K562 (cell line): Measurements from ENCODE around the gene TRMT112. TPM values are rescaled to one million over a fixed set of nuclear protein-coding genes. Genes with fewer than 3 reads are reported as not detected.

Experiments used
- ATAC-seq: fragments of 200-7000 bp; cut with Tn5 transposase; 3 replicates; pipeline ENCODE4 v1.9.1; 2020; ENCODE audit warnings: moderate library complexity
- BruUV-seq: library from RNA; stranded (reverse); fragments of 400-500 nt; replicated peaks from 2 replicates; lab custom pipeline; 2021; lab: Mats Ljungman, UMichigan
- CTCF ChIA-PET: fragments of 300-600 bp; formaldehyde crosslinking; extraction: SDS; loops from one replicate; lab custom pipeline; 2021; ENCODE audit warnings: low intra/inter-chr PET ratio; lab: Yijun Ruan, JAX
- POLR2A ChIA-PET: fragments of 300-600, 350-650 bp; sonication (Branson Sonifier 250); formaldehyde crosslinking; extraction: SDS; loops from one replicate; lab custom pipeline; 2021; ENCODE audit warnings: antibody characterized with exemption, inconsistent platforms; lab: Yijun Ruan, JAX
- DNase-seq, 4 experiments: peaks; one replicate each; pipeline versions ENCODE4 v3.0.0 to v3.0.0-alpha.2; 2011 to 2018; ENCODE audit warnings: low spot score in 3 of 4, mixed read lengths in 3 of 4; ENCODE audit errors: extremely low read depth in 1 of 4
- FAIRE-seq: peaks from 2 replicates; lab custom pipeline; 2011; peaks lifted over from hg19 to GRCh38; lab: Jason Lieb, UNC
- H2AFZ ChIP-seq: 2 replicates; pipeline ENCODE4 v1.6.0; 2011; ENCODE audit warnings: low read depth, low read length, control low read depth, inconsistent platforms
- H3K27ac ChIP-seq: fragments of 200-600 bp; 3 replicates; pipeline ENCODE4 v1.8.0; 2011; ENCODE audit warnings: low read depth, mild to moderate bottlenecking, control low read depth, inconsistent platforms, low read length, moderate library complexity, mixed read lengths; ENCODE audit errors: extremely low read depth
- H3K27me3 ChIP-seq, 2 experiments: fragments of 300-600 bp in 1 of 2; 2 replicates in 1 of 2; 3 replicates in 1 of 2; pipeline versions ENCODE4 v1.6.0 to v1.8.0; 2011; ENCODE audit warnings: inconsistent platforms in 2 of 2, low read length in 2 of 2, mild to moderate bottlenecking in 1 of 2, mixed read lengths in 1 of 2, moderate library complexity in 1 of 2; ENCODE audit not compliant: control insufficient read depth in 2 of 2, insufficient read depth in 2 of 2
- H3K36me3 ChIP-seq: fragments of 300-600 bp; 3 replicates; pipeline ENCODE4 v1.8.0; 2011; ENCODE audit warnings: mild to moderate bottlenecking, low read length, inconsistent platforms; ENCODE audit not compliant: control insufficient read depth, insufficient read depth
- H3K4me1 ChIP-seq, 2 experiments: fragments of 200-600 bp in 1 of 2; replicated peaks in 1 of 2; 2 replicates in 1 of 2; 3 replicates in 1 of 2; pipeline versions ENCODE4 v1.5.1 to v1.8.0; 2011; ENCODE audit warnings: inconsistent platforms in 2 of 2, low read length in 2 of 2, mild to moderate bottlenecking in 1 of 2, mixed read lengths in 1 of 2, moderate library complexity in 1 of 2; ENCODE audit not compliant: control insufficient read depth in 2 of 2, insufficient read depth in 2 of 2
- H3K4me2 ChIP-seq: 2 replicates; pipeline ENCODE4 v1.6.1; 2011; ENCODE audit warnings: low read length, control low read depth, inconsistent platforms, mixed read lengths; ENCODE audit not compliant: insufficient read depth
- H3K4me3 ChIP-seq: fragments of 200-600 bp; sonication (generic), shearing (Covaris generic); 2 replicates; pipeline ENCODE4 v1.5.1; 2016; ENCODE audit warnings: control low read depth, inconsistent platforms
- H3K79me2 ChIP-seq: fragments of 200-600 bp; 3 replicates; pipeline ENCODE4 v1.8.0; 2011; ENCODE audit warnings: low read length, inconsistent platforms; ENCODE audit not compliant: control insufficient read depth, insufficient read depth
- H3K9ac ChIP-seq, 2 experiments: 2 replicates each; pipeline versions ENCODE4 v1.6.0 to v1.6.1; 2011; ENCODE audit warnings: low read depth in 2 of 2, low read length in 2 of 2, control low read depth in 1 of 2, inconsistent platforms in 1 of 2, mild to moderate bottlenecking in 1 of 2, mixed read lengths in 1 of 2; ENCODE audit not compliant: insufficient read depth in 1 of 2
- H3K9me1 ChIP-seq: one replicate; pipeline ENCODE4 v1.6.0; 2011; ENCODE audit warnings: inconsistent platforms, mild to moderate bottlenecking, low read length, moderate library complexity; ENCODE audit not compliant: control insufficient read depth, insufficient read depth
- H3K9me3 ChIP-seq: replicated peaks from 2 replicates; pipeline ENCODE4 v1.5.1; 2011; ENCODE audit warnings: low read depth, low read length, inconsistent platforms; ENCODE audit not compliant: control insufficient read depth, insufficient read depth
- H4K20me1 ChIP-seq: replicated peaks from 2 replicates; pipeline ENCODE4 v1.6.1; 2011; ENCODE audit warnings: low read length, inconsistent platforms, mixed read lengths; ENCODE audit not compliant: control insufficient read depth, insufficient read depth
- FIP1L1 ChIP-seq: fragments of 200-400 bp; formaldehyde crosslinking; IDR thresholded peaks from 2 replicates; pipeline ENCODE4 v1.6.1; 2018; ENCODE audit warnings: mild to moderate bottlenecking, low read depth, low read length; ENCODE audit not compliant: poor library complexity, severe bottlenecking
- FOXK1 ChIP-seq: sonication (generic); formaldehyde crosslinking; IDR thresholded peaks from 2 replicates; pipeline ENCODE4 v1.8.0; 2022; ENCODE audit warnings: missing genetic modification reagents, mild to moderate bottlenecking, borderline replicate concordance
- GTF2A2 ChIP-seq: IDR thresholded peaks from 2 replicates; pipeline ENCODE4 v1.6.1; 2016; ENCODE audit warnings: mild to moderate bottlenecking, missing genetic modification characterization, missing compliant biosample characterization
- MEIS2 ChIP-seq: fragments of 450-650 bp; IDR thresholded peaks from 2 replicates; pipeline ENCODE4 v1.6.1; 2014; ENCODE audit warnings: mild to moderate bottlenecking; ENCODE audit not compliant: partially characterized antibody
- PHB2 ChIP-seq: fragments of 450-650 bp; IDR thresholded peaks from 2 replicates; pipeline ENCODE4 v1.6.1; 2017; ENCODE audit warnings: low read depth
- RAD51 ChIP-seq: fragments of 450-650 bp; IDR thresholded peaks from 2 replicates; pipeline ENCODE4 v1.7.1; 2016; ENCODE audit warnings: low read depth, mild to moderate bottlenecking, borderline replicate concordance
- SNIP1 ChIP-seq: fragments of 450-650 bp; IDR thresholded peaks from 2 replicates; pipeline ENCODE4 v1.7.1; 2017; ENCODE audit warnings: low read depth, mild to moderate bottlenecking
- TAF15 ChIP-seq: fragments of 200-400 bp; formaldehyde crosslinking; IDR thresholded peaks from 2 replicates; pipeline ENCODE4 v1.6.1; 2017; ENCODE audit warnings: mild to moderate bottlenecking, low read depth, low read length, moderate library complexity
- ZNF444 ChIP-seq: fragments of 250-450 bp; sonication (Bioruptor Pico); IDR thresholded peaks from 2 replicates; pipeline ENCODE4 v1.4.0; 2020; ENCODE audit warnings: mild to moderate bottlenecking, moderate library complexity
- ZNF780A ChIP-seq: fragments of 250-450 bp; sonication (Bioruptor Pico); IDR thresholded peaks from 2 replicates; pipeline ENCODE4 v1.5.0; 2021; ENCODE audit warnings: mild to moderate bottlenecking
- WGBS: fragments of 100-300 bp; shearing (Covaris generic); methylation state at CpG from one replicate; pipeline ENCODE4 v1.1.6; 2016; ENCODE audit warnings: low coverage, mixed read lengths; ENCODE audit not compliant: insufficient coverage; ENCODE audit errors: missing lambda C conversion rate; 5-methylcytosine and 5-hydroxymethylcytosine counted together
- in situ Hi-C: fragments of 300-500 bp; cut with MboI; formaldehyde crosslinking; loops from 4 replicates; pipeline ENCODE4 v1.15.0; 2018; ENCODE audit warnings: inconsistent platforms, mixed read lengths
- intact Hi-C: fragments of 100-400 bp; cut with micrococcal nuclease; formaldehyde crosslinking; loops from 2 replicates; pipeline ENCODE4 v1.14.2; 2022
- polyA plus RNA-seq, 8 experiments: library from polyadenylated mRNA; depleted of rRNA in 4 of 8; stranded (reverse) in 5 of 8; unstranded in 3 of 8; fragments of >200 nt; fragmentation: Nextera tagmentation in 2 of 8; fragmentation: Illumina TruSeq in 1 of 8; extraction: Ambion mirVana in 2 of 8; extraction: Trizol in 1 of 8; gene quantifications; 2 replicates each; pipeline versions ENCODE4 v1.2.1 to v1.2.3, GENCODE V29; 2011 to 2014; ENCODE audit warnings: inconsistent platforms in 1 of 8, missing spikeins in 1 of 8
- total RNA-seq, 7 experiments: library from RNA; depleted of rRNA in 6 of 7; stranded (reverse); fragments of >200 nt in 6 of 7; fragmentation: Illumina TruSeq in 2 of 7; extraction: Trizol in 2 of 7; gene quantifications; 2 replicates each; pipeline versions ENCODE4 v1.2.1 to v1.2.3, GENCODE V29; 2011 to 2021; ENCODE audit warnings: low replicate concordance in 1 of 7
- TF ChIP-seq, protein P1 (sequence below): fragments of 250-450 bp; sonication (Bioruptor Pico); IDR thresholded peaks from 2 replicates; pipeline ENCODE4 v1.8.0; 2021; ENCODE audit warnings: borderline replicate concordance, mild to moderate bottlenecking, moderate library complexity; ENCODE audit not compliant: poor library complexity, severe bottlenecking
- TF ChIP-seq, protein P2 (sequence below): fragments of 250-450 bp; sonication (Bioruptor Pico); IDR thresholded peaks from 2 replicates; pipeline ENCODE4 v1.5.0; 2021

The TRMT112 gene
- total and polyA plus RNA-seq, 9 of the 15 experiments (the other 6 are each of a cell fraction or from before 2014, with no cell fraction given) = 162 to 444 (median 300) TPM

DNA sequence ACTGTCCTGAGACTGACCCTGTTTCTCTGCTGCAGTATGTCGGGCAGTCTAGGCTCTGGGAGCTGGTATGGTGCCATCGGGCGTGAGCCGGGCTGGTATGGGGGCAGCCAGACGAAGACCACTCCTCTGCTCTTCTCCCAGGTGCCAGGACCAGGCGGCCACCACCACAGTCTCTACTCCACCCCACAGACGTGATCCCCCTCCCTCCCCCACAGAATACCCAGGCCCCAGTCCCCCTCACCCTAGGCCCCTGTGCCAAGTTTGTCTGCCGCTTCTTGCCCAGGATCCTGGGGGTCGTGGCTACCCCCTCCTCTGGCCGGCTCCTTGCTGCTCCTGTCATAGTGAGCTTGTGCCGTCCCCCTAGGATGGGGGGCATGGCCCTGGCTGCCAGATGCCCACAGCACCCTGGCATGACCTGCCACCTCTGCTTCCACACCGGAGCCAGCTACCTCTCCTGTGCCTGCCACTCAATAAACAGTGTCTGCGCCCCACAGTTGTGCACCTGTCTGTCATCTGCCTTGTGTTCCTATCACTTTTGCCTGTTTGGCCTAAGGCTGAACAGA is 28.3 kb downstream of the TRMT112 start:
- DNase-seq = no peak
- H3K4me3 ChIP-seq = no peak overlapping the region
- no peaks in the 10 kb centered on the region for H4K20me1 ChIP-seq
- no peak overlapping the region for H3K27ac ChIP-seq
- peak overlapping the region in 1 of 2 experiments; percentile 61; a peak in 1 of 4 replicates for H3K9ac ChIP-seq
- no peaks in the 10 kb centered on the region for H3K36me3 ChIP-seq
- ChIA-PET POLR2A (interaction anchor here (1.0 to 1.4 kb wide), 3 partner anchors 9 to 83 kb away, joined by 3 to 5 read pairs (median 3); partner anchors contain the start of gene FERMT3), CTCF (no interaction called here)
- H3K4me2 ChIP-seq = no peak overlapping the region
- peaks cover 14 to 30% of the 10 kb centered on the region in 2 experiments; a peak in 4 of 5 replicates for H3K27me3 ChIP-seq
- WGBS = 71% methylated on average over 10 of the region's 13 CpGs
- intact Hi-C loops = no loop called here
- in situ Hi-C loops = no loop called here
- no peak for FAIRE-seq
- no peak for TF ChIP-seq FOXK1
- no peak for TF ChIP-seq FIP1L1
- TF ChIP-seq SNIP1 = no peak
- no peak for TF ChIP-seq PHB2
- TF ChIP-seq, protein P1, sequence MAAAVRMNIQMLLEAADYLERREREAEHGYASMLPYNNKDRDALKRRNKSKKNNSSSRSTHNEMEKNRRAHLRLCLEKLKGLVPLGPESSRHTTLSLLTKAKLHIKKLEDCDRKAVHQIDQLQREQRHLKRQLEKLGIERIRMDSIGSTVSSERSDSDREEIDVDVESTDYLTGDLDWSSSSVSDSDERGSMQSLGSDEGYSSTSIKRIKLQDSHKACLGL (CRISPR knock-in tag) = no peak
- TF ChIP-seq GTF2A2 (tag) = no peak
- no peak for TF ChIP-seq RAD51
- TF ChIP-seq, protein P2, sequence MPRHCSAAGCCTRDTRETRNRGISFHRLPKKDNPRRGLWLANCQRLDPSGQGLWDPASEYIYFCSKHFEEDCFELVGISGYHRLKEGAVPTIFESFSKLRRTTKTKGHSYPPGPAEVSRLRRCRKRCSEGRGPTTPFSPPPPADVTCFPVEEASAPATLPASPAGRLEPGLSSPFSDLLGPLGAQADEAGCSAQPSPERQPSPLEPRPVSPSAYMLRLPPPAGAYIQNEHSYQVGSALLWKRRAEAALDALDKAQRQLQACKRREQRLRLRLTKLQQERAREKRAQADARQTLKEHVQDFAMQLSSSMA (CRISPR knock-in tag) = no peak
- TF ChIP-seq ZNF780A (CRISPR knock-in tag) = no peak
- no peak for TF ChIP-seq ZNF444 (CRISPR knock-in tag)
- TF ChIP-seq MEIS2 = no peak
- TF ChIP-seq TAF15 = no peak
- peaks cover 5 to 64% of the 10 kb centered on the region in 2 experiments; a peak in 3 of 5 replicates for H3K4me1 ChIP-seq
- peaks cover 4% of the 10 kb centered on the region; the same call in 1 of the 3 replicates for H3K79me2 ChIP-seq
- no peaks in the 10 kb centered on the region for H3K9me1 ChIP-seq
- no TSS peak for BruUV-seq
- H2AFZ ChIP-seq = no peak overlapping the region
- no peak for ATAC-seq
- no peaks in the 10 kb centered on the region for H3K9me3 ChIP-seq
